HG02610 (cell line): Measurements from ENCODE around the gene VILL.
"Not testable (repeated sequence)": the region's sequence is repeated elsewhere in the genome, so short reads cannot be mapped to it uniquely, and the experiment has no call there.

Source experiments
- ATAC-seq: cut with Tn5 transposase; IDR thresholded peaks from one replicate; pipeline ENCODE4 v1.9.1; 2021; ENCODE audit warnings: mild to moderate bottlenecking, moderate library complexity; ENCODE audit not compliant: unreplicated experiment

The VILL gene

GRCh38 chr3:38032328-38032865, 41.8 kb downstream of the VILL start:
- ATAC-seq = no peak

- not testable (repeated sequence) for ATAC-seq
These were observed 43.0 kb downstream of the VILL start for GRCh38 chr3:38033586-38033985.

GRCh38 chr3:38034335-38034734, 43.7 kb downstream of the VILL start:
- not testable (repeated sequence) for ATAC-seq

- ATAC-seq = no peak
These were observed 45.7 kb downstream of the VILL start for GRCh38 chr3:38036286-38036685.

GRCh38 chr3:38036906-38037305, 46.3 kb downstream of the VILL start:
- no peak for ATAC-seq

- ATAC-seq = no peak
These were observed 47.9 kb downstream of the VILL start for GRCh38 chr3:38038447-38038911.

GRCh38 chr3:38039101-38039898, 48.7 kb downstream of the VILL start, which contains the start of gene DLEC1:
Gene DLEC1, plus strand, starts transcription at chr3:38039208. Its CDS starts 18 bp downstream, at chr3:38039226.
- ATAC-seq = peak; percentile 88

GRCh38 chr3:38039899-38040261, 49.3 kb downstream of the VILL start:
- peak; percentile 47 for ATAC-seq

- ATAC-seq = no peak
These were observed 49.8 kb downstream of the VILL start for GRCh38 chr3:38040401-38040800.

GRCh38 chr3:38043486-38043885, 52.9 kb downstream of the VILL start:
- no peak for ATAC-seq

- ATAC-seq = no peak
These were observed 55.4 kb downstream of the VILL start for GRCh38 chr3:38046027-38046426.

GRCh38 chr3:38046821-38047220, 56.2 kb downstream of the VILL start:
- ATAC-seq = no peak

- no peak for ATAC-seq
These were observed 57.3 kb downstream of the VILL start for GRCh38 chr3:38047896-38048295.

GRCh38 chr3:38049358-38050126, 59.0 kb downstream of the VILL start:
- no peak for ATAC-seq

GRCh38 chr3:38051131-38051530, 60.5 kb downstream of the VILL start:
- no peak for ATAC-seq

- ATAC-seq = not testable (repeated sequence)
These were observed 62.7 kb downstream of the VILL start for GRCh38 chr3:38053286-38053685.

GRCh38 chr3:38053813-38054498, 63.4 kb downstream of the VILL start:
- not testable (repeated sequence) for ATAC-seq

- ATAC-seq = peak; percentile 78
These were observed 64.0 kb downstream of the VILL start for GRCh38 chr3:38054499-38055001.
